IPS DF 4.7 (cell line): ENCODE results near the gene UBE2B.
"Not testable (repeated sequence)": the region's sequence is repeated elsewhere in the genome, so short reads cannot be mapped to it uniquely, and the experiment has no call there.

Source experiments
- DNase-seq: peaks from one replicate; pipeline ENCODE4 v3.0.0-alpha.2; 2013; ENCODE audit warnings: low spot score; ENCODE audit errors: extremely low read depth

Gene UBE2B

GRCh38 chr5:134370871-134371833 is at the start of gene UBE2B:
UBE2B (plus strand) TSS chr5:134371569; CDS start chr5:134371596, 27 bp downstream.
- DNase-seq: peak; percentile 99

- no peak for DNase-seq
Measured at GRCh38 chr5:134327327-134327726, 44.0 kb upstream of the UBE2B start.

GRCh38 chr5:134328619-134329018 is 42.8 kb upstream of the UBE2B start:
- no peak for DNase-seq

- not testable (repeated sequence) for DNase-seq
Measured at GRCh38 chr5:134336833-134337232, 34.5 kb upstream of the UBE2B start.

GRCh38 chr5:134343500-134343899 is 27.9 kb upstream of the UBE2B start:
- DNase-seq: not testable (repeated sequence)

GRCh38 chr5:134345476-134345875 is 25.9 kb upstream of the UBE2B start:
- DNase-seq: not testable (repeated sequence)

GRCh38 chr5:134345996-134346395 is 25.4 kb upstream of the UBE2B start:
- DNase-seq: no peak

- DNase-seq: no peak
Measured at GRCh38 chr5:134349463-134349862, 21.9 kb upstream of the UBE2B start.

- DNase-seq: no peak
Measured at GRCh38 chr5:134355681-134356080, 15.7 kb upstream of the UBE2B start.

- no peak for DNase-seq
Measured at GRCh38 chr5:134365604-134366003, 5.8 kb upstream of the UBE2B start.

- DNase-seq: no peak
Measured at GRCh38 chr5:134370311-134370870, 978 bp upstream of the UBE2B start.

- peak; percentile 30 for DNase-seq
Measured at GRCh38 chr5:134371834-134372340, 518 bp downstream of the UBE2B start.

- DNase-seq: not testable (repeated sequence)
Measured at GRCh38 chr5:134373633-134374032, 2.3 kb downstream of the UBE2B start.

- no peak for DNase-seq
Measured at GRCh38 chr5:134374232-134374631, 2.9 kb downstream of the UBE2B start.

GRCh38 chr5:134380346-134380745 is 9.0 kb downstream of the UBE2B start:
- no peak for DNase-seq

- not testable (repeated sequence) for DNase-seq
Measured at GRCh38 chr5:134382204-134382603, 10.8 kb downstream of the UBE2B start.

- no peak for DNase-seq
Measured at GRCh38 chr5:134383980-134384697, 12.8 kb downstream of the UBE2B start.

- no peak for DNase-seq
Measured at GRCh38 chr5:134387443-134387842, 16.1 kb downstream of the UBE2B start.

GRCh38 chr5:134392301-134392700 is 20.9 kb downstream of the UBE2B start:
- no peak for DNase-seq

- no peak for DNase-seq
Measured at GRCh38 chr5:134394932-134395331, 23.6 kb downstream of the UBE2B start.

GRCh38 chr5:134396274-134396673 is 24.9 kb downstream of the UBE2B start:
- no peak for DNase-seq

- no peak for DNase-seq
Measured at GRCh38 chr5:134397196-134397595, 25.8 kb downstream of the UBE2B start.
